ENCODE measurements around the gene PRND. TPM values are rescaled to one million over a fixed set of nuclear protein-coding genes. Genes with fewer than 3 reads are reported as not detected.

PRND gene
- total and polyA plus RNA-seq, 2 of the 13 experiments (the other 11 are each of a cell fraction or from before 2014, with no cell fraction given), result not detected

GRCh38 chr20:4684837-4685413 lies 36.8 kb upstream of the PRND start (continued):
- TF ChIP-seq MIER3 (CRISPR knock-in tag; IDR thresholded peaks at IDR 0.05; ENCODE audit: borderline replicate concordance) (peak; percentile 66; the same call in 1 of the 2 replicates), IRF2 (CRISPR knock-in tag; IDR thresholded peaks at IDR 0.05) (no peak), MLXIP (CRISPR knock-in tag; IDR thresholded peaks at IDR 0.05; ENCODE audit: borderline replicate concordance) (no peak), ETV5 (CRISPR knock-in tag; IDR thresholded peaks at IDR 0.05; ENCODE audit: borderline replicate concordance) (no peak), NR0B2 (CRISPR knock-in tag; IDR thresholded peaks at IDR 0.05) (no peak), SRSF1 (optimal IDR thresholded peaks at IDR 0.05; ENCODE audit: low read depth, low read length) (no peak), ZNF589 (CRISPR knock-in tag; conservative IDR thresholded peaks at IDR 0.05) (no peak), HNF4A (CRISPR knock-in tag; IDR thresholded peaks at IDR 0.05) (no peak), MAFK (conservative IDR thresholded peaks at IDR 0.05 in 1 of 2, IDR thresholded peaks at IDR 0.05 in 1 of 2; ENCODE audit: low read length in 2 of 2) (peak; percentile 41 to 56; a peak in 2 of 4 replicates), MTF2 (CRISPR knock-in tag; IDR thresholded peaks at IDR 0.05; ENCODE audit: borderline replicate concordance) (no peak), HNRNPH1 (optimal IDR thresholded peaks at IDR 0.05; ENCODE audit: low read depth, low read length) (no peak), NFAT5 (CRISPR knock-in tag; IDR thresholded peaks at IDR 0.05) (no peak), ZFYVE20 (CRISPR knock-in tag; IDR thresholded peaks at IDR 0.05; ENCODE audit: borderline replicate concordance, low read depth) (no peak), ZNF251 (CRISPR knock-in tag; IDR thresholded peaks at IDR 0.05) (no peak), KAT8 (CRISPR knock-in tag; IDR thresholded peaks at IDR 0.05) (peak; percentile 63; the same call in 1 of the 2 replicates), GABPA (IDR thresholded peaks at IDR 0.05; ENCODE audit: low read depth, low read length) (no peak), GABPA (CRISPR knock-in tag; IDR thresholded peaks at IDR 0.05; ENCODE audit: low read depth) (no peak), FOXM1 (CRISPR knock-in tag; IDR thresholded peaks at IDR 0.05) (no peak), CREB1 (IDR thresholded peaks at IDR 0.05) (no peak), CREB1 (CRISPR knock-in tag; IDR thresholded peaks at IDR 0.05) (no peak), REPIN1 (CRISPR knock-in tag; IDR thresholded peaks at IDR 0.05; ENCODE audit: borderline replicate concordance, low read depth) (no peak), ZNF777 (CRISPR knock-in tag; IDR thresholded peaks at IDR 0.05) (0 out of 2 replicates have a peak, but pooled peaks have one; percentile 13), MEIS2 (CRISPR knock-in tag; IDR thresholded peaks at IDR 0.05) (peak; percentile 27)

All from HepG2 (cell line).